Pancreas (tissue), 10 donors: ENCODE data around the gene ZNF358. TPM values are rescaled to one million over a fixed set of nuclear protein-coding genes. Genes with fewer than 3 reads are reported as not detected.

Source experiments
- ATAC-seq, 4 donors: fragments of 200-7000 bp; cut with Tn5 transposase; one replicate each; pipeline versions ENCODE4 v1.8.0 to v1.9.1; 2020; ENCODE audit warnings: mild to moderate bottlenecking in 4 of 4, moderate library complexity in 4 of 4
- DNase-seq, 6 donors: peaks; one replicate each; pipeline ENCODE4 v3.0.0-alpha.2; 2020
- FAIRE-seq: peaks from 2 replicates; lab custom pipeline; 2012; peaks lifted over from hg19 to GRCh38; lab: Jason Lieb, UNC
- H3K27ac ChIP-seq, 4 donors: fragments of 200-600 bp; sonication (generic); 1 replicate in 3 of 4; 2 replicates in 1 of 4; pipeline versions ENCODE4 v1.5.0 to v1.8.0; 2020
- H3K27me3 ChIP-seq, 4 donors: fragments of 200-600 bp; one replicate each; pipeline ENCODE4 v1.8.0; 2021
- H3K36me3 ChIP-seq, 3 donors: fragments of 200-600 bp; sonication (generic) in 1 of 3; one replicate each; pipeline versions ENCODE4 v1.5.0 to v1.8.0; 2020 to 2021
- H3K4me1 ChIP-seq, 3 donors: fragments of 200-600 bp; one replicate each; pipeline ENCODE4 v1.8.0; 2021
- H3K4me3 ChIP-seq, 4 donors: fragments of 200-600 bp; sonication (generic) in 2 of 4; one replicate each; pipeline versions ENCODE4 v1.5.0 to v1.8.0; 2020 to 2021
- H3K9me3 ChIP-seq, 4 donors: fragments of 200-600 bp; one replicate each; pipeline ENCODE4 v1.8.0; 2021
- CTCF ChIP-seq, 4 donors: fragments of 200-600 bp; sonication (generic) in 3 of 4; IDR thresholded peaks; one replicate each; pipeline versions ENCODE4 v1.5.0 to v1.8.0; 2021; ENCODE audit warnings: antibody characterized with exemption in 4 of 4
- WGBS, 2 donors: extraction: QIAGEN DNeasy Blood & Tissue Kit; methylation state at CpG; one replicate each; pipeline ENCODE4 v1.1.7; 2013; 5-methylcytosine and 5-hydroxymethylcytosine counted together
- intact Hi-C, 3 donors: fragments of 100-400 bp; cut with DNase I; formaldehyde crosslinking; loops; one replicate each; pipeline versions ENCODE4 v1.11.1 to v1.14.2; 2022
- polyA plus RNA-seq, 2 donors: library from polyadenylated mRNA; stranded (reverse); fragments of 200-250 nt; gene quantifications; one replicate each; pipeline ENCODE4 v1.2.3, GENCODE V29; 2013
- total RNA-seq, 6 donors: library from RNA; stranded (reverse); fragmentation: NEBNext Ultra II Directional in 4 of 6; extraction: Animal tissue kit (Norgen Biotek cat#: 25700) in 4 of 6; gene quantifications; one replicate each; pipeline versions ENCODE4 v1.2.1 to v1.2.4, GENCODE V29; 2021 to 2023
- donor health status: healthy with polysubstance abuse.
- donor health status: DM: no; HTN: no; CAD: no; lungs with moderate emphysema.
- donor health status: DM: no; HTN: no; CAD: no.
- donor health status: control.
- donor health status: control.
- donor health status: Bipolar disorder and iron deficiency.
- donor health status: DM: yes; HTN: yes; CAD: no.
- donor health status: DM: no; HTN: no; CAD: no.
- donor health status: DM: no; HTN: no; CAD: no.
- donor health status: DM: yes; HTN: yes; CAD: no.

ZNF358 gene
- total and polyA plus RNA-seq, 8 donors: 22.6 to 68.8 (median 24.2) TPM

- Histone ChIP-seq H3K27ac (peak overlapping the region; percentile 9 to 75 (median 42)), H3K36me3 (no peaks in the 10 kb centered on the region), H3K4me1 (peaks cover 0 to 13% (median 8%) of the 10 kb centered on the region in 3 donors), H3K4me3 (no peak overlapping the region), H3K9me3 (no peaks in the 10 kb centered on the region), H3K27me3 (no peaks in the 10 kb centered on the region)
- peak in 1 of 4 donors; percentile 30 for TF ChIP-seq CTCF (IDR thresholded peaks at IDR 0.05)
- intact Hi-C loops: no loop called here
- 22 to 31% methylated on average over 13 of the region's 13 CpGs for WGBS, 2 donors
- ATAC-seq (peak; percentile 73 to 93 (median 86)), FAIRE-seq (no peak), DNase-seq (peak in 5 of 6 donors; percentile 51 to 85 (median 66))
Measured at GRCh38 chr19:7494416-7495098, 21.3 kb upstream of the ZNF358 start.

- H3K9me3 ChIP-seq: no peaks in the 10 kb centered on the region
- peaks cover 0 to 11% (median 9%) of the 10 kb centered on the region in 3 donors for H3K4me1 ChIP-seq
- no peak overlapping the region for H3K27ac ChIP-seq
- no peaks in the 10 kb centered on the region for H3K36me3 ChIP-seq
- H3K4me3 ChIP-seq: no peak overlapping the region
- no peak for FAIRE-seq
- no peaks in the 10 kb centered on the region for H3K27me3 ChIP-seq
- no peak for ATAC-seq
- 63 to 67% methylated on average over 7 of the region's 7 CpGs for WGBS, 2 donors
- DNase-seq: no peak
- no peak for TF ChIP-seq CTCF (IDR thresholded peaks at IDR 0.05)
- intact Hi-C loops: no loop called here
Measured at GRCh38 chr19:7497292-7497691, 18.6 kb upstream of the ZNF358 start.

- 3% methylated on average over 70 to 93 of the region's 93 CpGs for WGBS, 2 donors
- Histone ChIP-seq H3K4me1 (peaks cover 0 to 12% (median 0%) of the 10 kb centered on the region in 3 donors), H3K36me3 (no peaks in the 10 kb centered on the region), H3K27ac (no peak overlapping the region), H3K9me3 (no peaks in the 10 kb centered on the region), H3K4me3 (peak overlapping the region in 3 of 4 donors; percentile 31 to 49 (median 34)), H3K27me3 (no peaks in the 10 kb centered on the region)
- intact Hi-C loops: no loop called here
- DNase-seq (peak; percentile 45 to 89 (median 61)), ATAC-seq (peak; percentile 58 to 88 (median 82)), FAIRE-seq (no peak)
- TF ChIP-seq CTCF (IDR thresholded peaks at IDR 0.05): no peak
Measured at GRCh38 chr19:7500811-7501450, 15.0 kb upstream of the ZNF358 start.

GRCh38 chr19:7502552-7502951, 13.4 kb upstream of the ZNF358 start:
- intact Hi-C loops: no loop called here
- Histone ChIP-seq H3K27me3 (no peaks in the 10 kb centered on the region), H3K4me3 (no peak overlapping the region), H3K36me3 (no peaks in the 10 kb centered on the region), H3K9me3 (no peaks in the 10 kb centered on the region), H3K4me1 (peaks cover 0 to 12% (median 0%) of the 10 kb centered on the region in 3 donors), H3K27ac (no peak overlapping the region)
- 40 to 57% methylated on average over 2 of the region's 2 CpGs for WGBS, 2 donors
- no peak for TF ChIP-seq CTCF (IDR thresholded peaks at IDR 0.05)
- ATAC-seq (no peak), DNase-seq (no peak), FAIRE-seq (no peak)

- 88 to 94% methylated on average over 6 of the region's 6 CpGs for WGBS, 2 donors
- no peak for TF ChIP-seq CTCF (IDR thresholded peaks at IDR 0.05)
- no peaks in the 10 kb centered on the region for H3K27me3 ChIP-seq
- DNase-seq (no peak), ATAC-seq (no peak), FAIRE-seq (no peak)
- H3K9me3 ChIP-seq: no peaks in the 10 kb centered on the region
- intact Hi-C loops: no loop called here
- peaks cover 0 to 12% (median 0%) of the 10 kb centered on the region in 3 donors for H3K4me1 ChIP-seq
- H3K4me3 ChIP-seq: no peak overlapping the region
- H3K36me3 ChIP-seq: no peaks in the 10 kb centered on the region
- no peak overlapping the region for H3K27ac ChIP-seq
Measured at GRCh38 chr19:7504684-7505083, 11.2 kb upstream of the ZNF358 start.
